Endothelial cell of umbilical vein (primary cell): ENCODE measurements around the gene HECW1. TPM values are rescaled to one million over a fixed set of nuclear protein-coding genes. Genes with fewer than 3 reads are reported as not detected.

Experiments used
- BruUV-seq: library from RNA; stranded (reverse); fragments of 400-500 nt; replicated peaks from 2 replicates; lab custom pipeline; 2021; lab: Mats Ljungman, UMichigan
- CTCF ChIA-PET: fragments of 300-600, 350-600 bp; sonication (Branson Sonifier 250); formaldehyde crosslinking; loops from one replicate; lab custom pipeline; 2021; ENCODE audit warnings: antibody characterized with exemption, inconsistent platforms; lab: Charles Lee
- POLR2A ChIA-PET: fragments of 300-600, 350-600 bp; sonication (Branson Sonifier 250); formaldehyde crosslinking; loops from one replicate; lab custom pipeline; 2021; ENCODE audit warnings: antibody characterized with exemption, inconsistent platforms; lab: Charles Lee
- DNase-seq: peaks from one replicate; pipeline ENCODE4 v3.0.0-alpha.2; 2011; ENCODE audit warnings: low read depth, low spot score
- FAIRE-seq: peaks from 2 replicates; lab custom pipeline; 2011; peaks lifted over from hg19 to GRCh38; lab: Jason Lieb, UNC
- H2AFZ ChIP-seq: 2 replicates; pipeline ENCODE4 v1.6.0; 2012; ENCODE audit warnings: low read depth, low read length, control low read depth, inconsistent platforms
- H3K27ac ChIP-seq: 2 replicates; pipeline ENCODE4 v1.5.1; 2011; ENCODE audit warnings: low read depth, mild to moderate bottlenecking, control low read depth, low read length, moderate library complexity; ENCODE audit not compliant: insufficient read depth
- H3K27me3 ChIP-seq, 2 experiments: 2 replicates each; pipeline versions ENCODE4 v1.6.0 to v1.6.1; 2011; ENCODE audit warnings: low read length in 2 of 2, mixed read lengths in 1 of 2; ENCODE audit not compliant: control insufficient read depth in 2 of 2, insufficient read depth in 2 of 2
- H3K36me3 ChIP-seq, 2 experiments: 2 replicates in 1 of 2; 3 replicates in 1 of 2; pipeline ENCODE4 v1.5.1; 2011; ENCODE audit warnings: low read length in 2 of 2, mild to moderate bottlenecking in 1 of 2, moderate library complexity in 1 of 2; ENCODE audit not compliant: control insufficient read depth in 2 of 2, insufficient read depth in 2 of 2; ENCODE audit errors: extremely low read depth in 1 of 2
- H3K4me1 ChIP-seq: 3 replicates; pipeline ENCODE4 v1.5.1; 2011; ENCODE audit warnings: mild to moderate bottlenecking, low read length; ENCODE audit not compliant: control insufficient read depth, insufficient read depth; ENCODE audit errors: extremely low read depth
- H3K4me2 ChIP-seq: 2 replicates; pipeline ENCODE4 v1.6.1; 2011; ENCODE audit warnings: low read length, control low read depth, mixed read lengths; ENCODE audit not compliant: insufficient read depth
- H3K4me3 ChIP-seq, 3 experiments: fragments of 200-600 bp in 1 of 3; sonication (generic), shearing (Covaris generic) in 1 of 3; replicated peaks in 1 of 3; 2 replicates each; pipeline ENCODE4 v1.5.1; 2011 to 2016; ENCODE audit warnings: control low read depth in 3 of 3, low read length in 3 of 3, mild to moderate bottlenecking in 2 of 3, inconsistent platforms in 1 of 3, low read depth in 1 of 3, moderate library complexity in 1 of 3; ENCODE audit not compliant: insufficient read depth in 1 of 3
- H3K79me2 ChIP-seq: 2 replicates; pipeline ENCODE4 v1.6.0; 2012; ENCODE audit warnings: low read length, inconsistent platforms; ENCODE audit not compliant: control insufficient read depth, insufficient read depth
- H3K9ac ChIP-seq: replicated peaks from 2 replicates; pipeline ENCODE3; 2011; ENCODE audit warnings: low read length, control low read depth; ENCODE audit not compliant: insufficient read depth; ENCODE audit errors: extremely low read depth
- H3K9me1 ChIP-seq: replicated peaks from 3 replicates; pipeline ENCODE4 v1.6.0; 2011; ENCODE audit warnings: mild to moderate bottlenecking, low read length; ENCODE audit not compliant: control insufficient read depth, insufficient read depth; ENCODE audit errors: extremely low read depth
- H3K9me3 ChIP-seq: replicated peaks from 2 replicates; pipeline ENCODE4 v1.5.1; 2012; ENCODE audit warnings: low read length, inconsistent platforms; ENCODE audit not compliant: control insufficient read depth, insufficient read depth
- H4K20me1 ChIP-seq: replicated peaks from 2 replicates; pipeline ENCODE3; 2011; ENCODE audit warnings: mild to moderate bottlenecking, low read length; ENCODE audit not compliant: control insufficient read depth, insufficient read depth; ENCODE audit errors: extremely low read depth
- EZH2 ChIP-seq: IDR thresholded peaks from 2 replicates; pipeline ENCODE4 v1.6.1; 2012; ENCODE audit warnings: borderline replicate concordance, low read depth, mild to moderate bottlenecking, moderate library complexity, low read length, inconsistent platforms; ENCODE audit not compliant: severe bottlenecking
- FOS ChIP-seq: IDR thresholded peaks from 2 replicates; pipeline ENCODE4 v1.6.1; 2011; ENCODE audit warnings: mild to moderate bottlenecking, low read length, moderate library complexity, borderline replicate concordance; ENCODE audit not compliant: insufficient read depth
- GATA2 ChIP-seq: IDR thresholded peaks from 2 replicates; pipeline ENCODE4 v1.7.0; 2011; ENCODE audit warnings: low read depth, mild to moderate bottlenecking, moderate library complexity, mixed read lengths, low read length; ENCODE audit not compliant: insufficient read length, insufficient read depth
- JUN ChIP-seq: IDR thresholded peaks from 2 replicates; pipeline ENCODE4 v1.6.1; 2011; ENCODE audit warnings: borderline replicate concordance, low read depth; ENCODE audit not compliant: insufficient read length, insufficient read depth
- MYC ChIP-seq: IDR thresholded peaks from one replicate; pipeline ENCODE4 v1.6.1; 2011; ENCODE audit warnings: mild to moderate bottlenecking, low read depth, low read length
- POLR2A ChIP-seq: IDR thresholded peaks from 2 replicates; pipeline ENCODE4 v1.6.1; 2012; ENCODE audit warnings: low read depth, mild to moderate bottlenecking, control low read depth, low read length
- POLR2AphosphoS5 ChIP-seq: IDR thresholded peaks from 2 replicates; pipeline ENCODE4 v1.6.1; 2012; ENCODE audit warnings: low read depth, mild to moderate bottlenecking, control low read depth, low read length, moderate library complexity; ENCODE audit not compliant: insufficient read depth
- dilution Hi-C: fragments of 300-500 bp; cut with MboI; formaldehyde crosslinking; loops from one replicate; pipeline ENCODE4 v1.15.0; 2019; ENCODE audit warnings: low sequenced_read_pairs; ENCODE audit not compliant: extremely low pct_ligation_motif_present
- intact Hi-C: fragments of 100-400 bp; cut with micrococcal nuclease; formaldehyde crosslinking; loops from one replicate; pipeline ENCODE4 v1.10.0; 2022
- polyA plus RNA-seq, 4 experiments: library from polyadenylated mRNA; depleted of rRNA in 3 of 4; stranded (reverse) in 3 of 4; unstranded in 1 of 4; fragments of >200 nt; gene quantifications; 2 replicates each; pipeline versions ENCODE4 v1.2.1 to v1.2.3, GENCODE V29; 2011 to 2012; ENCODE audit warnings: missing spikeins in 1 of 4
- total RNA-seq: library from RNA; stranded (reverse); gene quantifications from 2 replicates; pipeline ENCODE4 v1.2.3, GENCODE V29; 2021
- TF ChIP-seq, protein P1 (sequence below), 2 donors: IDR thresholded peaks; 1 replicate in 1 of 2; 2 replicates in 1 of 2; pipeline ENCODE4 v1.5.1; 2011; ENCODE audit warnings: low read length in 2 of 2, mild to moderate bottlenecking in 2 of 2, moderate library complexity in 2 of 2, control low read depth in 1 of 2, inconsistent platforms in 1 of 2, low read depth in 1 of 2; ENCODE audit not compliant: insufficient read depth in 1 of 2; ENCODE audit errors: extremely low read depth in 1 of 2
- TF ChIP-seq, protein P2 (sequence below): IDR thresholded peaks from 2 replicates; pipeline ENCODE4 v1.6.1; 2011; ENCODE audit not compliant: insufficient read depth, insufficient read length

The HECW1 gene
- total and polyA plus RNA-seq, 2 donors (not counting 3 experiments of a cell fraction or from before 2014, with no cell fraction given), result not detected

DNA sequence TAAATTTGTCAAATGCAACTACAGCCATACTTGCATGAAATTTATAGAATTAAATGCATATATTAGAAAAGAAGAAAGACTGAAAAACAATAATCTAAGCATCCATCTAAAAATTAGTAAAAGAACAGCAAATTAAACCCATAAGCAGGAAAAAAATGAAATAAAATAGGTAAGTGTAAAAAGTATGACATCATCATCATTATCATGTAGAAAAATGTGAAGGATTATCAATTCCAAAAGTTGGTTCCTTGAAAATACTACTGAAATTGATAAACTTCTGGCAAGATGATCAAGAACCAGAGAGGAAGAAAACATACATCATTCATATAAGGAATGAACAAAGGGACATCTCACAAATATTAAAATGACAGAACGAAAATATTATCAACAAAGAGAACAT lies 19.6 kb upstream of the HECW1 start:
- CTCF ChIA-PET, result no interaction called here
- TF ChIP-seq, protein P1, sequence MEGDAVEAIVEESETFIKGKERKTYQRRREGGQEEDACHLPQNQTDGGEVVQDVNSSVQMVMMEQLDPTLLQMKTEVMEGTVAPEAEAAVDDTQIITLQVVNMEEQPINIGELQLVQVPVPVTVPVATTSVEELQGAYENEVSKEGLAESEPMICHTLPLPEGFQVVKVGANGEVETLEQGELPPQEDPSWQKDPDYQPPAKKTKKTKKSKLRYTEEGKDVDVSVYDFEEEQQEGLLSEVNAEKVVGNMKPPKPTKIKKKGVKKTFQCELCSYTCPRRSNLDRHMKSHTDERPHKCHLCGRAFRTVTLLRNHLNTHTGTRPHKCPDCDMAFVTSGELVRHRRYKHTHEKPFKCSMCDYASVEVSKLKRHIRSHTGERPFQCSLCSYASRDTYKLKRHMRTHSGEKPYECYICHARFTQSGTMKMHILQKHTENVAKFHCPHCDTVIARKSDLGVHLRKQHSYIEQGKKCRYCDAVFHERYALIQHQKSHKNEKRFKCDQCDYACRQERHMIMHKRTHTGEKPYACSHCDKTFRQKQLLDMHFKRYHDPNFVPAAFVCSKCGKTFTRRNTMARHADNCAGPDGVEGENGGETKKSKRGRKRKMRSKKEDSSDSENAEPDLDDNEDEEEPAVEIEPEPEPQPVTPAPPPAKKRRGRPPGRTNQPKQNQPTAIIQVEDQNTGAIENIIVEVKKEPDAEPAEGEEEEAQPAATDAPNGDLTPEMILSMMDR (IDR thresholded peaks at IDR 0.05; ENCODE audit: extremely low read depth in 1 of 2, insufficient read depth in 1 of 2, low read depth in 1 of 2, low read length in 2 of 2), result no peak
- TF ChIP-seq FOS, result no peak
- TF ChIP-seq GATA2, result no peak
- no peak for TF ChIP-seq EZH2
- TF ChIP-seq POLR2A, result no peak
- TF ChIP-seq POLR2AphosphoS5, result no peak
- no peak for TF ChIP-seq JUN
- TF ChIP-seq MYC, result no peak
- TF ChIP-seq, protein P2, sequence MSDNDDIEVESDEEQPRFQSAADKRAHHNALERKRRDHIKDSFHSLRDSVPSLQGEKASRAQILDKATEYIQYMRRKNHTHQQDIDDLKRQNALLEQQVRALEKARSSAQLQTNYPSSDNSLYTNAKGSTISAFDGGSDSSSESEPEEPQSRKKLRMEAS, result no peak
- intact Hi-C loops, result no loop called here

More for the DNA sequence above, 19.6 kb upstream of the HECW1 start:
- POLR2A ChIA-PET, result no interaction called here
- H3K9ac ChIP-seq, result no peak overlapping the region
- no peaks in the 10 kb centered on the region for H3K9me1 ChIP-seq
- no peak overlapping the region for H3K4me2 ChIP-seq
- dilution Hi-C loops, result no loop called here
- H3K4me3 ChIP-seq, result no peak overlapping the region
- BruUV-seq, result no TSS peak
- DNase-seq (no peak), FAIRE-seq (no peak)
- no peak overlapping the region for H2AFZ ChIP-seq
- no peaks in the 10 kb centered on the region for H3K79me2 ChIP-seq
- H3K9me3 ChIP-seq, result no peaks in the 10 kb centered on the region
- no peaks in the 10 kb centered on the region for H4K20me1 ChIP-seq
- H3K4me1 ChIP-seq, result no peaks in the 10 kb centered on the region
- H3K27me3 ChIP-seq, result no peaks in the 10 kb centered on the region
- H3K36me3 ChIP-seq, result no peaks in the 10 kb centered on the region
- H3K27ac ChIP-seq, result no peak overlapping the region
